WERI-Rb-1 (cell line): ENCODE results near the gene KCNIP4.

Source experiments
- DNase-seq: peaks from one replicate; pipeline ENCODE4 v3.0.0-alpha.2; 2020
- H3K27ac ChIP-seq: fragments of 250-450 bp; sonication (Bioruptor Pico); 2 replicates; pipeline ENCODE4 v1.5.1; 2020; ENCODE audit warnings: mild to moderate bottlenecking, moderate library complexity
- H3K27me3 ChIP-seq: fragments of 250-450 bp; sonication (Bioruptor Pico); 2 replicates; pipeline ENCODE4 v1.5.1; 2021; ENCODE audit warnings: mild to moderate bottlenecking, low read depth, moderate library complexity; ENCODE audit not compliant: insufficient read depth, severe bottlenecking
- H3K36me3 ChIP-seq: fragments of 250-450 bp; sonication (Bioruptor Pico); 2 replicates; pipeline ENCODE4 v1.5.1; 2020; ENCODE audit warnings: mild to moderate bottlenecking, moderate library complexity
- H3K4me3 ChIP-seq: 2 replicates; pipeline ENCODE4 v1.5.1; 2011; ENCODE audit warnings: low read depth, mild to moderate bottlenecking, control low read depth, low read length
- H3K9me3 ChIP-seq: fragments of 250-450 bp; sonication (Bioruptor Pico); 2 replicates; pipeline ENCODE4 v1.5.1; 2021; ENCODE audit warnings: mild to moderate bottlenecking, moderate library complexity; ENCODE audit not compliant: severe bottlenecking
- CTCF ChIP-seq: IDR thresholded peaks from 2 replicates; pipeline ENCODE4 v1.5.1; 2011; ENCODE audit warnings: low read depth, mild to moderate bottlenecking, control low read depth, inconsistent platforms, low read length

Gene KCNIP4

GRCh38 chr4:20883231-20883630 is 1065.3 kb downstream of the KCNIP4 start:
- Histone ChIP-seq H3K36me3 (no peaks in the 10 kb centered on the region), H3K27ac (no peak overlapping the region), H3K4me3 (no peak overlapping the region), H3K27me3 (no peaks in the 10 kb centered on the region), H3K9me3 (no peaks in the 10 kb centered on the region)
- TF ChIP-seq CTCF = no peak
- DNase-seq = no peak

GRCh38 chr4:20882500-20882899 is 1066.1 kb downstream of the KCNIP4 start:
- DNase-seq = no peak
- TF ChIP-seq CTCF = no peak
- Histone ChIP-seq H3K27ac (no peak overlapping the region), H3K9me3 (no peaks in the 10 kb centered on the region), H3K27me3 (no peaks in the 10 kb centered on the region), H3K36me3 (no peaks in the 10 kb centered on the region), H3K4me3 (no peak overlapping the region)

GRCh38 chr4:20881658-20882057 is 1066.9 kb downstream of the KCNIP4 start:
- Histone ChIP-seq H3K36me3 (no peaks in the 10 kb centered on the region), H3K9me3 (no peaks in the 10 kb centered on the region), H3K4me3 (no peak overlapping the region), H3K27ac (no peak overlapping the region), H3K27me3 (no peaks in the 10 kb centered on the region)
- TF ChIP-seq CTCF = no peak
- no peak for DNase-seq

- no peak for DNase-seq
- Histone ChIP-seq H3K27me3 (no peaks in the 10 kb centered on the region), H3K27ac (no peak overlapping the region), H3K36me3 (no peaks in the 10 kb centered on the region), H3K4me3 (no peak overlapping the region), H3K9me3 (no peaks in the 10 kb centered on the region)
- TF ChIP-seq CTCF = no peak
These were observed 1069.8 kb downstream of the KCNIP4 start for GRCh38 chr4:20878806-20879205.

- Histone ChIP-seq H3K4me3 (no peak overlapping the region), H3K27ac (no peak overlapping the region), H3K27me3 (no peaks in the 10 kb centered on the region), H3K9me3 (no peaks in the 10 kb centered on the region), H3K36me3 (no peaks in the 10 kb centered on the region)
- DNase-seq = no peak
- TF ChIP-seq CTCF = no peak
These were observed 1078.1 kb downstream of the KCNIP4 start for GRCh38 chr4:20870436-20870835.

GRCh38 chr4:20868108-20868507 is 1080.5 kb downstream of the KCNIP4 start:
- Histone ChIP-seq H3K9me3 (no peaks in the 10 kb centered on the region), H3K27me3 (no peaks in the 10 kb centered on the region), H3K27ac (no peak overlapping the region), H3K4me3 (no peak overlapping the region), H3K36me3 (no peaks in the 10 kb centered on the region)
- no peak for TF ChIP-seq CTCF
- DNase-seq = no peak
